ENCODE measurements around the gene KIF14.

GRCh38 chr1:200527670-200528069 lies 92.9 kb downstream of the KIF14 start:
- TF ChIP-seq CTCF (conservative IDR thresholded peaks at IDR 0.05; ENCODE audit: low read depth, low read length), result no peak
- TF ChIP-seq POLR2A (IDR thresholded peaks at IDR 0.05; ENCODE audit: low read depth, low read length), result no peak
- TF ChIP-seq MAFK (IDR thresholded peaks at IDR 0.05; ENCODE audit: low read depth, low read length), result no peak
- no peak for TF ChIP-seq RFX5 (IDR thresholded peaks at IDR 0.05; ENCODE audit: low read depth, low read length)
- no peak for TF ChIP-seq CEBPB (IDR thresholded peaks at IDR 0.05; ENCODE audit: low read depth, low read length)

Measured in IMR-90 (cell line).